NOMO-1 treated with dmso at 0.1 percent for 144 hours (cell line): ENCODE measurements around the gene TYW1.
"Not testable (repeated sequence)": the region's sequence is repeated elsewhere in the genome, so short reads cannot be mapped to it uniquely, and the experiment has no call there.

Experiments
- DNase-seq: peaks from one replicate; lab custom pipeline; 2025; ENCODE audit not compliant: unreplicated experiment; lab: John Stamatoyannopoulos, UW

TYW1 gene

DNA sequence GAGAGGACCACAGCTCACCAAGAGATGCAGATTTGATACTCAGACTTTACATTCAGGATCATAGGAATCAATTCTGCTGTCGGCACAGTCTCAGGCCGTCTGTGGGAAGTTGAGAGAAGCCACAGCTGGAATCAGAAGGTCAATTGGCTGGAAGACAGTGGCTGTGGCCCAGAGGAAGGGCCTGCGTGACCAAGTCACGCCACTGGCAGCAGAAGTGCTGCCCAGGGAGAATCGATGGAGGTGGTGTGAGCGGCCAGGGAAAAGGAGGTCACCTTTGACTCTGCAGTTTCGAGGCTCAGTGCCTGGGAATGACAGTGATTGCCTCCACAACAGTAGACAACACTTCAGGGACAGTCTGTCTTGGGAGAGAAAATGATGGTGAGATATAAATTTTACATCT is 239.6 kb downstream of the TYW1 start:
- not testable (repeated sequence) for DNase-seq

DNA sequence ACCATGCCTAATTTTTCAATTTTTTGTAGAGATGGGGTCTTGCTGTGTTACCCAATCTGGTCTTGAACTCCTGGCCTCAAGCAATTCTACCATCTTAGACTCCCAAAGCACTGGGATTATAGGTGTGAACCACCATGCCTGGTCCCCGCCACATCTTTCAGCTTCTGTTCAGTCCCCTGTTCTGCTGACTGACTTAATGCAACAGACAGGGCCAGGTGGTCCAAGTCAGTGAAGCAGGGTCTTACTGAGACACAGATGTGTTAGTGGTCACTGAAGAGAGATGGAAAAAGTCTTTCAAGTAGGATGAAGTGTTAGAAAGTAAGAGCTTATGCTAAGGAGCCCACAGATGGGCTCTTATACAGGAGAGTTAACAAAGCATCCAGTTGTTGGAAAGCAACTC is 246.2 kb downstream of the TYW1 start:
- not testable (repeated sequence) for DNase-seq

DNA sequence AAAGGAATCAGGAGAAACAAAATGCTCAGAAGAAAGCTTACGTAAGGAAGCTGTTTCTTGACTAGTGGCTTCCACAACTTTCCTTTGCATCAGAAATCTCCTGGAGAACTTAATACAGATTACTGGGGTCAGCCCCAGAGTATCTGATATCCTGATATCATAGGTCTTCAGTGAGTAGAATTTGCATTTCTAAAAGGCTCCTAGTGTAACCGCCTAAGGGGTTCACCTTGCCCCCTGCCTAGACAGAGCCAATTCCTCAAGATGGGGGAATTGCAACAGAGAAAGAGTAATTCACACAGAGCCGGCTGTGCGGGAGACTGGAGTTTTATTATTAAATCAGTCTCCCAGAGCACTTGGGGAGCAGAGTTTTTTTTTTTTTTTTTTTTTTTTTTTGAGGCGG is 251.7 kb downstream of the TYW1 start:
- DNase-seq = not testable (repeated sequence)

DNA sequence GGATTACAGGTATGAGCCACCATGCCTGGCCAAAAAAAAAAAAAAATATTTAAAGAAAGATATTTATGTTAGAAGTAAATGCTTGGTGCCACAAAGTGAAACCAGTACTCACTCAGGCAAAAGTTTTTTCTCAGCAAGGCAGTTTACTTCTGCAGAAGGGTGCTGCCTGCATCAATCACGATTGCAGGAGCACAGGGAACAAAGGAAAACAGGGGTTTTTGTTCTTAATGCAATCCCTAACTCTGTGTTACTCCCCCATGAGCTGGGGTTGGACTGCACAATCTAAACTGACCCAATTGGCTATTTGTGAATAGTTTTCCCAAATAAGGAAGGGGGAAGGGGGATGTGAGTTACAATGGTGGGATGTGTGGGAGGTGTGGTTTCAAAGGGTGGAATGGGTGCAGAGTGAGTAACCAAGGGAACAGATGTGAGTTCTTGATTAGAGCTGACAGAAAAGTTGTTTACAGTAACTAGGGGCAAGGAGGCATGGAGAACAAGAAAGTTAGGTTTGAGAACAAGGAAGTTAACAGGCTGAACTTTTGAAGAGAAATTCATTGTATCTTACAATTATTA is 255.4 kb downstream of the TYW1 start:
- no peak for DNase-seq

DNA sequence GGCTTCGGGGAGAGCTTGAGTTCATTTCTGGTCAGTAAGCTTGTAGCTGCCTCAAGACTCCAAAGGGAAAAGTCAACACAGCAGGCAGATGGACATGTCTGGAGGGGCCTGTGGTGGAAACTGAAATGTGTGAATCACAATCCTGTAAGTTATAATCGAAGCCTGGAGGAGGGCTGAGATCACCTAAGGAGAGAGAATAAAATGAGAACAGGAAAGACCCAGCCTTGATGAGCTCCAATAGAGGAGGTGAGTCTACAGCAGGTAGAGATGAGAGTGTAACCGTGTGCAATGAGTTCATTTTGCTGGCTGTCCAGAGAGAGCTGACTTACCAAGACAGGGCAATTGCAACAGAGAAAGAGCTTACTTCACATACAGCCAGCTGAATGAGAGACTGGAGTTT is 258.4 kb downstream of the TYW1 start:
- not testable (repeated sequence) for DNase-seq

DNA sequence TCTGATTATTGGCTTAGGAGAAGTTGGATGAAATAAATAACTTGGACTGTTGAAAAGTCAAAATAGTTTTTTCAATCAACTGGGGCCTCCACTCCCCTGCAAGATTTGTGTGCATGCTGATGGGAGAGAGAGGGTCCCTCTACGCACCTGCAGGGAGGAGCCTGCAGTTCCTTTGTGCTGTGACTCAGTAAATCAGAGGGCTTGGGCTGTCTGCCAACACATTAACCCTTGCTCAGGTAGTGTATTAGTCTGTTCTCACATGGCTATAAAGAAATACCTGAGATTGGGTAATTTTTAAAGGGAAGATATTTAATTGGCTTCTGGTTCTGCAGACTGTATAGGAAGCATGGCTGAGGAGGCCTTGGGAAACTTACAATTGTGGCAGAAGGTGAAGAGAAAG is 261.1 kb downstream of the TYW1 start:
- not testable (repeated sequence) for DNase-seq

DNA sequence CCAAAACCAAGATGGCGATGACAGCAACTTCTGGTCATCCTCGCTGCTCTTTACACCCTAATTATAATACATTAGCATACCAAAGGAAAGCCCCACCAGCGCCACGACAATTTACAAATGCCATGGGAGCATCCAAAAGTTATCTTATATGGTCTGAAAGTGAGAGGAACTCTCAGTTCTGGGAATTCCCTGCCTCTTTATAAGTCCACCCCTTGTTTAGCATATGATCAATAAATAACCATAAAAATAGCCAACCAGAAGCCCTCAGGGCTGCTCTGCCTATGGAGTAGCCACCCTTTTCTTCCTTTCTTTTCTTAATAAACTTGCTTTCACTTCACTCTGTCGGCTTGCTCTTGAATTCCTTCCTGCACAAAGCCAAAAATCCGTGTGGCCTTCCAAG is 262.7 kb downstream of the TYW1 start:
- not testable (repeated sequence) for DNase-seq

DNA sequence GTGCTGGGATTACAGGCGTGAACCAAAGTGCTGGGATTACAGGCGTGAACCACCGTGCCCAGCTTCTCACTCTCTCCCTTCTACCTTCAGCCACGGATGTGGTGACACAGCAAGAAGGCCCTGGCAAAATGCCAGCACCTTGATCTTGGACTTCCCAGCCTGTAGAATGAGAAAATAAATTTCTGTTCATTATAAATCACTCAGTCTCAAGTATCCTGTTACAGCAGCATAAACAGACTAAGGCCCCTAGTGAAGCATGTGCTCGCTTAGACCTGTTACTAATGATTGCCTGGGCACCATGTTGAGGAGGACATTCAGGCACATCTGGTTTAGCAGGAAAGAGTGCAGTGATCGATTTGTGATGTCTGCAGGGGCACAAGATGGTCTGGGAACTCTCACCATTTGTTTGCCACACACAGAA is 263.5 kb downstream of the TYW1 start:
- not testable (repeated sequence) for DNase-seq

DNA sequence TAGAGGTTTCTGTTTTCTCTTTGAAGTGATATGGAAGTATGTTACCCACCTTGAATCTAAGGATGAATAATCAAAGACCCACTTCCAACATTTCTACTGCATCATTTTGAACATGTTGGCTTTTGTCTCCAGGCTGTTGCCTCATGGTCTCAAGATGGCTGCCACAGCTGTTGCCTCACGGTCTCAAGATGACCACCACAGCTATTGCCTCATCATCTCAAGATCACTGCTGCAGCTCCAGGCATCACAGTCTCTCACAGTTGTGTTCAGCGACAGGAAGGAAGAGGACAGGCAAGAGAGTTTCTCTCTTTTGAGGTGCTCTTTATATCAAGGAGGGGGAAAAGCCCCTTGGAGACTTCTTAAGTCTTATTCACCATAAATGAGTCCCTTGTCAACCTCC is 267.4 kb downstream of the TYW1 start:
- not testable (repeated sequence) for DNase-seq

DNA sequence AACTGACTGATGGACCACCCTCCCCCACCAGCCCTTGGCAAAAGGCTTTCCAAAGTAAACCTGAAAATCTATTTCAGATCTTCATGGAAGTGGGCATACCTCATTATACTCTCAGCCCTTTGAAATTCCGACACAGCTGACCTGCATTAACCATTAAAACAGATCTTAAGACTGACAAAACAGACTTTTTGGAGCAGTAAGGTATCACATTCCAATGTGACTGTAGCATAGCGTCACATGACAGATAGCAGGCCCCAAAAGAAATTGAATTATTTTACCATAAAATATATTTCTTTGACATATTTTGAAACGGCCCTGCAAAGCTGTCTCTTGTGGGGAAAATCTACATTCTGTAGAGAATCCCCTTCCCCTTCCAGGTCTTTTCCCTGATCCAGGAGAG is 269.4 kb downstream of the TYW1 start:
- DNase-seq = not testable (repeated sequence)

DNA sequence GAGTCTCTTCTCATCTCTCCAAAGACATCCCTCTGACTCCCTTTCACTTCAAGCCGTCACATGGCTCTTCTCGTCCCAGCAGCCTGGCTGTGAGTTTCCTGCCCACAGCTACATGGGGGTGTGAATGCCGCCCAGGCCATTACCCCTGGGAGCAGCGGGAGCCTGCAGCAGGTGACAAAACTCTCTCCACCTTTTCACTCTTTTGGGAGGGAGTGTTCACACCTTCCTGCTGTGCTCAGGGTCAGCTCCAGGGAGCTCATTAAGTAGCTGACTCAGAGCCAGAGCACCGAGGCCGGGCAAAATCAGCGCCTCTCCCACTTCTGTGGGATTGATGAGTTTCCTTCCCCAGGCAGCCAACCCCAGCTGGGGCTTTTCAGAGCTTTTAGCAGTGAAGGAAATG is 271.3 kb downstream of the TYW1 start:
- no peak for DNase-seq

DNA sequence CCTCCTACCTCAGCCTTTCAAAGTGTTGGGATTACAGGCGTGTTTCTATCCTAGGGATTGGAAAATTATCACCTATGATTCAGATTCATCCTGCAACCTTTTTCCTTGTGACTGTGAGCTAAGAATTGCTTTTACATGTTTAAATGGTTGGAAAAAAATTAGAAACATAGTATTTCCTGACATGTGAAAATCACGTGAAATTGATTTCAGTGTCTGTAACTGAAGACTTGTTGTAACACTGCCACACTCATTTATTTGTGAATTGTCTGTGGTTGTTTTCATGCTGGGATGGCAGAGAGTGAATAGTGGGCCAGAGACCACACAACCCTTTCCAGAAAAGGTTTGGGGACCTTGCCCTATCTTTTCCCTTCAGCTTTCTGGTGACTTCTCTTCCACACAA is 273.3 kb downstream of the TYW1 start:
- DNase-seq = not testable (repeated sequence)
